ENCODE data around the gene CXCR4.

Gene CXCR4

GRCh38 chr2:136131961-136132824 lies 14.2 kb upstream of the CXCR4 start:
- no peak for DNase-seq (ENCODE audit: low read depth)

DNA sequence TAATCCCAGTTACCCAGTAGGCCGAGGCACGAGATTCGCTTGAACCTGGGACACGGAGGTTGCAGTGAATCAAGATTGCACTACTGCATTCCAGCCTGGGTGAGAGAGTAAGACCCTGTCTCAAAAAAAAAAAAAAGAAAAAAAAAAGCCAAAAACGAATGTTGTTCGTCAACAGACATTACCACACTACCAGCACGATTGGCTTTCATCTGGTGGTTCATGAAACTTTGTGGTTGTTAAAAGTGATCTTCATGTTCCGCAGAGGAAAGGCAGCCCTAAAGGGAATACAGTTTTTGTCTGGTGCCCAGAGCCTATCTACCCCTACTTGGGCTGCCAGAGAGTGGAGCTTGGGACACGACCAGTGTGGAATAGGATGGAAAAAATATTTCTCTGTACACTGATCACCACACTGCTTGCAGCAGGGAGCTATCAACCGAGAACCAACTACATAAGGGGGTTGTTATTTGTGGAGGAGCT lies 13.6 kb upstream of the CXCR4 start:
- no peak for DNase-seq (ENCODE audit: low read depth)

GRCh38 chr2:136130511-136130910 lies 12.6 kb upstream of the CXCR4 start:
- no peak for DNase-seq (ENCODE audit: low read depth)

DNA sequence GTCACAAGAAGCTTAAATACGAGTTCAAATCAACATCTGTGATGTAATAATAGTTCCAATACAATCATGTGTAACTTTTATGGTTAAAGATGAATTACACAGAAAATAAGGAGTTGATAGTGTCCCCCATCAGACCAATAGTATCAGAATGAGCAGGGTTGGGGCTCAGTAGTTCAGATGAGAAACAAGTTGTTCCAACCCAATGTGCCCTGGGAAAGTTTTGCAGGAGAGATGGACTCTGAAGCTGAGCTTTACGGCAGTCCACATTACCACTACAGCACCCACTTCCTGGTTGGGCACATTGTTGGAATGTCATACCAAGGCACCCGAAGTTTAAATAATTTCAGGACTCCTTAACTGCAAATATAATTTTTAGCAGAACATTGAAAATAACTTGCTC lies 12.1 kb upstream of the CXCR4 start:
- no peak for DNase-seq (ENCODE audit: low read depth)

GRCh38 chr2:136129601-136130000 lies 11.7 kb upstream of the CXCR4 start:
- no peak for DNase-seq (ENCODE audit: low read depth)

- no peak for DNase-seq (ENCODE audit: low read depth)
These were observed 11.0 kb upstream of the CXCR4 start for GRCh38 chr2:136128905-136129304.

DNA sequence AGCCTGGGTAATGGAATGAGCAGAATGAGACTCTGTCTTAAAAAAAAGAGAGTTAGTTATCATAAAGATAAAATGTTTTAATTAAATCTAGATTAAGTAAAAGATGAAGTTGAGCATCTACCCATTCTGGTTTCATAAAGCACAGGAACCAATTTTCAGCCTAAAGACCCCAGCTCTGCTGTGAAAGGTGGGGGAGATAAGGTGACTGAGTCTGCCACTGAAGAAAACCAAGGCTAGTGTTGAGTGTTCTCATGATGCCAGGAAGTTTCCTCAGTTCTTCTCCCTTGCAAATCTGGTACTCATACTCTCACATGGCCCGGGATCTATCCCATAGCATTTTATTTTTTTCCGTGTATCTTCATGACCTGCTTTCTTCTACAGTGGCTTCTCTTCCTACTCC lies 10.4 kb upstream of the CXCR4 start:
- DNase-seq (ENCODE audit: low read depth), result no peak

- DNase-seq (ENCODE audit: low read depth), result no peak
These were observed 9.4 kb upstream of the CXCR4 start for GRCh38 chr2:136127356-136127755.

GRCh38 chr2:136126421-136126926 lies 8.5 kb upstream of the CXCR4 start:
- no peak for DNase-seq (ENCODE audit: low read depth)

DNA sequence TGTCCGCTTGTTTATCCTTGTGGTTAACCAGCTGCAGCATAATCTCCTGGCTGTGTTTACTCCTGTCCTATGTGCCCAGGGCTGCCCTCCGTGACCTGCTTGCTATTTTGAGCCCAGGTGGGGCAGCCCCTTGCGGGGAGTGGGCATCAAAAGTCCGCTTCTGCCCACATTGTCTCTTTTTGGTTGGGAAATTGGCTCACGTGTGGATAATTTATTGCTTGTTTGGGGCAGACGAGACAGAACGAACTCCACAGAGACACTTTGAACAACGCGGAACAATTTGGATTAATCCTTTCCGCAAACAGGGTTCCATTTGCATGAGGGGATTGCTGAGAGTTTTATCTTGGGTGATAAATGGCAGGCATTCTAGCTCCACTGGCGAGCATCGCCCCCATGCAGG lies 8.1 kb upstream of the CXCR4 start:
- no peak for DNase-seq (ENCODE audit: low read depth)

DNA sequence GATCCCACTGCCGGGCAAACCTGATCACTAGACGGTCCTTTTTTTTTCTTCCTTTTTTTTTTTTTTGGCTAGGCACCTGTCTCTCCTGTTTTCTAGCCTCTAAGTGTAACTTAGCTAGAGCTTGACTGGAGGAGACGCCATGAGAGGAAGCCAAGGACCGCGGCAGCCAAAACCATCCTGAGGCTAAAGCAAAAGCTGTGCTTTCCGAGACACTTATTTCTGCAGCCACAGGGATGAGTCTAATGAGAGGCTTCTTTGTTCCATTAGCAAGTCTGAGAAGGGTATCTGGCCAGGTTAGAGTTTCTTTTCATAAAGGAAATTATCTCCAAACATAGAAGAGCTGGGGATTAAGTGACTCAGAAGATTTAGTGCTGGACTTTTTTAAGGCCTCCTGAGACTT lies 7.3 kb upstream of the CXCR4 start:
- no peak for DNase-seq (ENCODE audit: low read depth)

- no peak for DNase-seq (ENCODE audit: low read depth)
These were observed 6.9 kb upstream of the CXCR4 start for GRCh38 chr2:136124805-136125204.

DNA sequence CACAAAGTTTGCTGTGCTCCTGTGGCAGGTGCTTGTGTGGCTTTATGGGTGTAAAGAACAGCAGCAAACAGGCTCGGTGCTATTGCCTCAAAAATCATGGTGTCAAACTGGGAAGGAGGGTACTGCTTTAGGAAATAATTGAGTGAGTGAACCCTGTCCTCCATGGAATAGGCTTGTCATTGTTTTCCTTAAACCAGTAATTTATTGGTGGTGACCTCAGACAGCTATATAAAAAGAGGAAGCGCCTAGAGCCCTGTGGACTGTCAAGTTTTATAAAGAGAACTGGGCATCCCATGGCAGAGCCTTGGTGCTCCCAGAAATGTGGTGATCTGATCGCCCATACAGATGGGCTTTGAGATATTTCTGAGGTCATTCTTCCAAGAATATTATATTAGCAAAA lies 4.7 kb upstream of the CXCR4 start:
- no peak for DNase-seq (ENCODE audit: low read depth)

DNA sequence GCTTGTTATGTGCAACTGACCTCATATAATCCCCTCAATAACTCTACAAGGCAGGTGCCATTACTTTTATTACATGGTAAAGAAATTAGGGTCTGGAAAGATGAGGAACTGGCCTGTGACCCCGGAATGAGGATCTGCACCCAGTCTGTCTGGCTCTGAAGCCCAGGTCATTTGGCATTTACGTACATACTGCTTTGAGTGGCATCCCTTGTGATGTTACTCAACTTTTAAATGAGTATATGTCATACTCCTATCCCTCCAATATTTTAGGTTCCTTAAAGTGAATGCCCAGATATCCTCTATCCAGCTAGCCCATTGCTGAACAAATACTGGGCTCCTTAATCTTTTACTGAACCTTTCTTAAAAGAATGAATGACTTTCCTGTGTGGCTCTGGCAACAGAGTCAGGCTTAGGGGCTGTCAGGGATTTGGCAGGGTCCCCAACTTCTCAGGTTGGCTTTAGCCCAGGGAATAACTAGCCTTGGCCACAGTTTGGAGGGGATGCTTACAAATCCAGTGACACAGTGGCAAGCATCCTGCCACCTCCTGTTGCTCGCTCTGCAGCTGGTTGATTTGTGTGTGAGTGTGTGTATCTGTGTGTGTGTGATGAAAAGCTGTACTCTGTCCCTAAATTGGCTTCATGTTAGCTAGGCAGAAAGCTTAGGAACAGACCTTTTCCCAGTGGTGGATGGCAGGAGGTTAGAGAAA lies 3.4 kb upstream of the CXCR4 start:
- DNase-seq (ENCODE audit: low read depth), result no peak

GRCh38 chr2:136119717-136120675 lies 2.0 kb upstream of the CXCR4 start:
- DNase-seq (ENCODE audit: low read depth), result no peak

DNA sequence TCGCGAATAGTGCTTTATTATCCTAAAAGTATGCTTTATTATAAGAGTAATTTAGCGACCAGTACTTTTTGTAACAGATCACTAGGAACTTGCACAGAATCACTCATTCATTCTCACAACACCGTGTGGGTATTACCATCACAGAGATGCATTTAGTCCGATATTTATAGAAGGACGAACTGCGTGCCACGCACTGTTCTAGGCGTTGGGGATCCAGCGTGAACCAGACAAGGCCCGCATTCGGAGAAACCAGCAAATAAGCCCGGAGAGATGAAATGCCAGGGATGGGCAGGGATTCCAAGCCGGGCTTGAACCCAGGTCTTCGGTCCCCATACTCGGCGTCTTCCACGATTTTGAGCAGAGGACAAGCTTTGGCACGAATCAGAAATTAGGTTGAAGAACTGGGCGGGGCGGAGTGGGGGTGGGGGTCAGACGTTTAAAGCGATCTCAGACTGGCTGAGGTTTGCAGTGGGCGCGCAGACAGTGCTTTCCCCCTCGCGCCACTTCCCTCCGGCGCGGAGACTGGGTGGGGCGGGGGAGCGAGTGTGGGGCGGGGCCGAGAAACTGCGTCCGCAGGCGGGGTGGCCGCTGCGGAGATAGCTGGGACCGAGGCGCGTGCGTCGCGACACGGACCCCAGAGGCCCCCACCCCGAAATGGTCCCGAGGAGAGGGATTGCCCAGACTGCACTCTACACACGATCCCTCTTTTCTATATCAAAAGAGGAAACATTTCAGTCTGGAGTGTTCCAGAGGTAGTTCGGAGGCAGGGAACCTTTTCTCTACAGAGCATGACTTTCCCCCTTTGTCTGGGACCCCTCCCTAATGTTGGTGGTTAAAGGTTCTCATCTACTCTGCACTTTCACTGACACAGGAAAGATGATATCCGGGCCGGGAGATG lies 1.1 kb upstream of the CXCR4 start:
- DNase-seq (ENCODE audit: low read depth), result no peak

DNA sequence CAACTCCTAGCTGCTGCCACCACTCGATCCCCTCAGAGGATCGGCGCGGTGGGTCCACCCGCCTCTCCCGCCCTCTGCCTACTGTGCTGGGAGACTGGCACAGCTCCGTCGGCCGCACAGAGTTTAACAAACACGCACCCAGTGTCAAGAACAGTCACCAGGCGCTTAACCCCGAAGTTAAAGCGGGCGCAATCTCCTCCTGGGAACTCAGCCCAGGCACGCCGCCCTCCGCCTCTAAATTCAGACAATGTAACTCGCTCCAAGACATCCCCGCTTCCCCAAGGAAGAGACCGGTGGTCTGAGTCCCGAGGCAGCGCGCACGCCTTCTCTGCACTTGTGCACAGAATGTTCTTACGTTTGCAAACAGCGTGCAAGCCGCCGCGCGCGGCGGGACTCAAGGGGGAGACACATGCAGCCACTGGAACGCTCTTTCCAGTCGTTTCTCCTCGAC lies 533 bp downstream of the CXCR4 start:
- no peak for DNase-seq (ENCODE audit: low read depth)

DNA sequence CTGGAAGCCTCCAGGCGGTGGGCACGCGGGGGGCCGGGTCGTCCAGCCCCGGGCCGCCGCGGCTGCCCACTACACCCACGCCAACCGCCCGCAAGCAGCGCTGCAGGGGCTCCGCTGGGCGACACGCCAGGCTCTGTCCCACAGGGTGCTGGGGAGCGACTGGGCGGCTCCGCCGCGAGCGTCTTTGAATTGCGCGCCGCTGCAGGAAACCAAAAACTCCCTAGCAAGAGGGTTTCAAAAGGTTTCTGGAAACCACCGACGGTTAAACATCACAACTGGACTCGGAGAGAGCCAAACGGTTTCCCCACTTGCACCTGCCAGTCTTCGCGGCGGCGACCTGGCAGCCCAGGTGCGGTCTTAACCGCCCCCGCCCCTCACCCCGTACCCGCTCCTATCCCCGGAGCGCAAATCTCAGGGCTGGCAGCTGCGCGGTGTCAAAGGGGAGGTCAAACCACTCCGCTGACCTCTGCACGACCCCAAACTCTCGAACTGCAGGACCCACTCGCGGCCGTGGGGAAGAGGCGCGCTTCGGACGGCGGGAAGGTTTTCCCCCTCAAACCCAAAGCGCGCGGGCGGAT lies 1.0 kb downstream of the CXCR4 start:
- DNase-seq (ENCODE audit: low read depth), result no peak

DNA sequence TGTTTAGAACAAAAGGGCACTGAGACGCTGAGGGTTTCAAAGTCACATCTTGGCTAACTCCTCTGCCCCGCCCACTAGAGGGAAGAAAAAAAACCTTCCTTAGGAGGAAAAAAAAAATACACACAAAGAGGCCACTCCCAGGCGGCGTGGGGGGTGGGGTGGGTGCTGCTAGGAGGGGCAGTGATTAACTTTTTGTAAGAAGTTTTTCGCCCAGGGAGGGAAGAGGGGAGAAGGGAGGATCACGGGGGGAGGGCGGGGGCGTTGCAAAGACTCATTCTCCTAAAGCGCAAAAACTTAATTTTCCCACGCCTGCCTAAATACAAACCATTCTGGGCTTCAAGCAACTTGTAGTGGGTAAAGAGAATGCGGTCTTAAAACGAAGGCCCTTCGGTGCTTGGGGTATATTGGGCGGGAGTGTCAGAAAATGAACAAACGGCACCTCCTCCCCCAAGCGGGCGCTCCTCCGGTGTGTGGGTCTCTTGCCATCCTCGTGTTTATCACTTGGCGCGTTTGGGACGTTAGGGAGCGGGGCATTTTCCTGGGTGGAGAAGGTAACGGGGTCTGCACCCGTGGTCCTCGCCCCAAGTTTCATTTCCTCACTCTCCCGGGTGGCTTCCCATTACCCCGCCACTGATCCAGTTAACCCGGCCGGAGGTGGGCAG lies 1.7 kb downstream of the CXCR4 start:
- no peak for DNase-seq (ENCODE audit: low read depth)

- DNase-seq (ENCODE audit: low read depth), result no peak
These were observed 2.7 kb downstream of the CXCR4 start for GRCh38 chr2:136115183-136115761.
